GM23248 (cell line): ENCODE data around the gene PCCB. TPM values are rescaled to one million over a fixed set of nuclear protein-coding genes. Genes with fewer than 3 reads are reported as not detected.
A peak's percentile ranks its signal among the peaks of the same experiment; 100 is the strongest.

Source experiments
- DNase-seq: peaks from one replicate; pipeline ENCODE4 v3.0.0-alpha.2; 2015
- H2AFZ ChIP-seq: fragments of 200-600 bp; sonication (generic); 2 replicates; pipeline ENCODE4 v1.6.1; 2016; ENCODE audit warnings: antibody characterized with exemption
- H3F3A ChIP-seq: fragments of 200-600 bp; sonication (generic); 2 replicates; pipeline ENCODE4 v1.6.1; 2016; ENCODE audit warnings: mild to moderate bottlenecking, antibody characterized with exemption, mixed run types; ENCODE audit not compliant: insufficient read depth
- H3K27ac ChIP-seq: fragments of 200-600 bp; sonication (generic); 2 replicates; pipeline ENCODE4 v1.5.1; 2016; ENCODE audit warnings: mild to moderate bottlenecking
- H3K27me3 ChIP-seq: fragments of 200-600 bp; sonication (generic); replicated peaks from 2 replicates; pipeline ENCODE4 v1.6.1; 2016; ENCODE audit warnings: mild to moderate bottlenecking; ENCODE audit not compliant: insufficient read depth
- H3K36me3 ChIP-seq: fragments of 200-600 bp; sonication (generic); 2 replicates; pipeline ENCODE4 v1.6.1; 2016; ENCODE audit warnings: low read depth, mild to moderate bottlenecking
- H3K4me1 ChIP-seq: fragments of 200-600 bp; sonication (generic); 2 replicates; pipeline ENCODE4 v1.6.1; 2016; ENCODE audit warnings: mild to moderate bottlenecking; ENCODE audit not compliant: insufficient read depth
- H3K4me2 ChIP-seq: fragments of 200-600 bp; sonication (generic); one replicate; pipeline ENCODE4 v1.6.1; 2016; ENCODE audit warnings: mild to moderate bottlenecking; ENCODE audit not compliant: unreplicated experiment
- H3K4me3 ChIP-seq: fragments of 200-600 bp; sonication (generic); 2 replicates; pipeline ENCODE4 v1.5.1; 2016; ENCODE audit warnings: mild to moderate bottlenecking
- H3K79me2 ChIP-seq: fragments of 200-600 bp; sonication (generic); 2 replicates; pipeline ENCODE4 v1.6.1; 2016; ENCODE audit warnings: mild to moderate bottlenecking; ENCODE audit not compliant: insufficient read depth
- H3K9ac ChIP-seq: fragments of 200-600 bp; sonication (generic); 2 replicates; pipeline ENCODE4 v1.6.1; 2016; ENCODE audit warnings: mild to moderate bottlenecking
- H3K9me2 ChIP-seq: fragments of 200-600 bp; sonication (generic); 2 replicates; pipeline ENCODE4 v1.6.1; 2016; ENCODE audit warnings: mixed run types, mild to moderate bottlenecking, moderate library complexity; ENCODE audit not compliant: insufficient read depth
- H3K9me3 ChIP-seq: fragments of 200-600 bp; sonication (generic); one replicate; pipeline ENCODE4 v1.6.1; 2017; ENCODE audit warnings: low read depth
- H4K20me1 ChIP-seq: fragments of 200-600 bp; sonication (generic); 2 replicates; pipeline ENCODE4 v1.6.0; 2016; ENCODE audit not compliant: insufficient read depth
- EZH2 ChIP-seq: fragments of 200-600 bp; sonication (generic); IDR thresholded peaks from 2 replicates; pipeline ENCODE4 v1.6.1; 2018; ENCODE audit warnings: antibody characterized with exemption, mild to moderate bottlenecking; ENCODE audit not compliant: insufficient read depth, poor library complexity, severe bottlenecking
- EZH2phosphoT487 ChIP-seq: fragments of 200-600 bp; sonication (generic); IDR thresholded peaks from 2 replicates; pipeline ENCODE4 v1.6.1; 2018; ENCODE audit warnings: antibody characterized with exemption, moderate library complexity, mild to moderate bottlenecking, low read depth; ENCODE audit not compliant: insufficient read depth
- whole genome bisulfite sequencing, 2 experiments: methylation state at CpG; one replicate each; pipeline ENCODE4 v1.1.6; 2015 to 2017; ENCODE audit warnings: low lambda C conversion rate in 2 of 2, low coverage in 1 of 2; ENCODE audit errors: missing lambda C conversion rate in 2 of 2; 5-methylcytosine and 5-hydroxymethylcytosine counted together
- in situ Hi-C: fragments of 300-500 bp; cut with MboI; formaldehyde crosslinking; loops from 2 replicates; pipeline ENCODE4 v1.15.0; 2020
- polyA plus RNA-seq: library from polyadenylated mRNA; unstranded; fragments of >200 nt; fragmentation: Nextera tagmentation; extraction: Ambion mirVana; gene quantifications from 2 replicates; pipeline ENCODE4 v1.2.1, GENCODE V29; 2016
- total RNA-seq: library from RNA; depleted of rRNA; stranded (reverse); fragments of >200 nt; shearing (Covaris generic); gene quantifications from 2 replicates; pipeline ENCODE4 v1.2.3, GENCODE V29; 2014

PCCB gene
- total and polyA plus RNA-seq, 2 experiments from 2014 or later = 35.8 to 38.9 TPM

DNA sequence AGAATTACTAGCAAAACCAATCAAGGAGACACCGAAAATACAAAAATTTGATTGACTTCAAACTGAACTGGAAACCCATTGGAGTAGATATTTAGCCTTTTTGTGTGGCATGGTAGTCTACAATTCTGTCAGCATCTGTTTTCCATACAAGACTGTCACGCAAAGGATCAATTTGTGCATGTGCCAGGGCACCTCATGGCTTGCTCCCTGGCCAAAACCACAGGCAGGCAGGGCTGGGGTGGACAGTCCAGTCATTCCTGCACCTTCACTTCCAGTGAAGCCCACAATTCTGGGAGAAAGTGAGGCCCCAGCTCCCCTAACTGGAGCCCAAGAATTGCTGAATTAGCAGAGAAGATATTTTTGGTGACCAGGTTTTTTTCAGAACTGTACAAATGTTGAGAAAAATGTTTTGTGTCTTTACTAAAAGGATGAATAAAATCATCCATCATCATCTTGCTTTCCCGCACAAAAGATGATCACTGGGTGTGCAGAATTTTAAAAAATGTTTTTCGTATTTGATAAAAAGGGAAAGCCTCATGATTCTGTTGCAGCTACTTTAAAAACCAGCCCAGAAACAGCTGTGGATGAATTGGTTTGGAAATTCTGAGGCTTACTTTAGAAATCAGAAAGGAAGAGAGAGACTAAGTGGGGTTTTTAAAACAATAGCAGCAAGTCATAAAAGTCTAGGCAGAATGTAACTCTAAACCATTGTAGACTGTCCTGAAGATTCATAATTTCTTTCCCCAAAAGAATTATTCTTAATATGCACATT, 86.4 kb downstream of the PCCB start:
- peak overlapping the region; percentile 84 for H3K4me2 ChIP-seq
- no peaks in the 10 kb centered on the region for H4K20me1 ChIP-seq
- H2AFZ ChIP-seq = no peak overlapping the region
- no peaks in the 10 kb centered on the region for H3K9me2 ChIP-seq
- in situ Hi-C loops = no loop called here
- no peaks in the 10 kb centered on the region for H3K79me2 ChIP-seq
- TF ChIP-seq EZH2 = no peak
- TF ChIP-seq EZH2phosphoT487 = no peak
- peak overlapping the region; percentile 95 for H3K27ac ChIP-seq
- no peaks in the 10 kb centered on the region for H3K9me3 ChIP-seq
- 34 to 35% methylated on average over 4 of the region's 4 CpGs for WGBS, 2 experiments
- peak; percentile 88 for DNase-seq
- H3K4me1 ChIP-seq = peaks cover 54% of the 10 kb centered on the region
- H3F3A ChIP-seq = peaks cover 57% of the 10 kb centered on the region
- H3K36me3 ChIP-seq = peaks cover 7% of the 10 kb centered on the region; the same call in 1 of the 2 replicates
- peak overlapping the region; percentile 65 for H3K9ac ChIP-seq
- peak overlapping the region; percentile 47 for H3K4me3 ChIP-seq
- no peaks in the 10 kb centered on the region for H3K27me3 ChIP-seq

DNA sequence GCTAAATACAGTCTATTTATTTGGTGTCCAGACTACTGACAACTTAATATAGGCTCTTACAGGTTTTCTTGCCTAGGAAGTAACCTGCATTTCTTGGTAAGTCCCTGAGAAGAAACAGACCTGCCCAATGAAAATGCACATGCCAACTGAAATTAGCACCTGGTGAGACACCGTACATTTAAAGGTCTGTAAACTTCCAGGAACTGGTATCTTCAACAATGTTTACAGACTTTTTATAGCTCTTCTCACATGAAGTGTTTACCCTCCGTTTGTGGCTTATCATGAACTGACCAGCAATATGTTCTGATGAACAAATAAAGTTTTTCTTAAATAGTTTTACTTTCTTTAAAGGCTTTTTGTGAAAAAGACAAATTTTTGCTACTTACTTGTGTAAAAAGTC, 93.3 kb downstream of the PCCB start:
- Histone ChIP-seq H3K4me3 (no peak overlapping the region), H3K27me3 (no peaks in the 10 kb centered on the region), H4K20me1 (no peaks in the 10 kb centered on the region), H3K9me2 (no peaks in the 10 kb centered on the region), H3K9me3 (no peaks in the 10 kb centered on the region), H3K36me3 (peaks cover 18% of the 10 kb centered on the region; the same call in 1 of the 2 replicates), H3K27ac (peak overlapping the region; percentile 68), H2AFZ (no peak overlapping the region), H3F3A (peaks cover 27% of the 10 kb centered on the region), H3K4me2 (peak overlapping the region; percentile 7), H3K79me2 (no peaks in the 10 kb centered on the region), H3K9ac (0 out of 2 replicates have a peak overlapping the region, but pooled peaks have one; percentile 17), H3K4me1 (peaks cover 25% of the 10 kb centered on the region)
- TF ChIP-seq EZH2phosphoT487 = no peak
- no peak for TF ChIP-seq EZH2
- in situ Hi-C loops = no loop called here
- no peak for DNase-seq
- 95 to 97% methylated on average over 2 of the region's 2 CpGs for WGBS, 2 experiments

DNA sequence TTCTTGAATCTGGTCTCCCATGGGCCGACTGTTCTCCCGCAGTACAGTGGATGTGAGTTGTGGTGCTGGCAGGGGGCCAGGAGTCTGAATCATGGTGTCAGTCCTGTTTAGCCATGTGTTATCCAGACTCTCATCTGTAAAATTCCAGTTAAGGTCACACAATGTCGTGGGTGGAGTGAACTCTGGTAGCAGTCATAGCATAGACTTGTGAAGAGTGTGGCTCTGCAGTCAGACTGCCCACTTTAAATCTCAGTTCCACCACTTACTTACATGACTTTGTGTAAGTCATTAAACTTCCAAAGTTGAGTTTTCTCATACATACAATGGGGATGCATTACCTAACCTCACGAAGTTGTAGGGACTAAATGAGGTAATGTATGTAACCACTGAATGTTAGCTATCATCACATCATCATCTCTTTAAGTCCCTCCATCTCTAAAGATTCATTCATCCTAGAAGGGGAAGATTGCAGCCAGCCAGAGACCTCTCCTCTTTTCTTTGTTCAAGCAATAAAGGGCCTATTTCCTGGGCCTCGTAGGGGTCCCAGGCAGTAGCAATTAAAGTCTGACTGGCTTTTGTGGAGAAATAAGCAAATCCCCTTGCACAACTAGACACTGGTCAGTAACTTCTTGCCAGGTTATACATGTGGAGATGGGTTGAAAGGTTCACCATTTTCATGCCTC, 93.9 kb downstream of the PCCB start:
- no peaks in the 10 kb centered on the region for H3K9me2 ChIP-seq
- no peak overlapping the region for H3K4me3 ChIP-seq
- in situ Hi-C loops = no loop called here
- H3K36me3 ChIP-seq = peaks cover 24% of the 10 kb centered on the region
- H3K27me3 ChIP-seq = no peaks in the 10 kb centered on the region
- H3F3A ChIP-seq = peaks cover 28% of the 10 kb centered on the region
- no peak overlapping the region for H2AFZ ChIP-seq
- peaks cover 25% of the 10 kb centered on the region for H3K4me1 ChIP-seq
- peak overlapping the region; percentile 28 for H3K9ac ChIP-seq
- WGBS, 2 experiments = 11 to 12% methylated on average over 5 of the region's 5 CpGs
- no peaks in the 10 kb centered on the region for H4K20me1 ChIP-seq
- peak overlapping the region; percentile 68 for H3K27ac ChIP-seq
- peak; percentile 97 for DNase-seq
- peak overlapping the region; percentile 38 for H3K4me2 ChIP-seq
- TF ChIP-seq EZH2phosphoT487 = 0 out of 2 replicates have a peak, but pooled peaks have one; percentile 69
- no peak for TF ChIP-seq EZH2
- no peaks in the 10 kb centered on the region for H3K9me3 ChIP-seq
- H3K79me2 ChIP-seq = no peaks in the 10 kb centered on the region

DNA sequence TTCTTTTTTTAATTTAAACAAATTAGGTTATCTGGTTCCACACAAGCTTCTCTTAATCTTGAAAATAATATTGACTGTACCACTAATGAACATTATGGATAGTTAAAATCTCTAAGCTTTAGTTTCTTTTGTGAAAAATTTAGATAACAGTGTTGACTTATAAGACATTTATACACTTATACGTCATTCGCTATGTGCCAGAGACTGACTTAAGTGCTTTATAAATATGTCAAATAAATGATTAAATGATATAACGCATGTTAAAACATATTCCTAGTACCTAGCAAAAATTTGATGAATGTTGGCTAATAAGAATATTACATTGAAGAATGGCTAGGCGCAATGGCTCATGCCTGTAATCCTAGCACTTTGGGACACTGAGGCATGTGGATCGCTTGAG, 96.3 kb downstream of the PCCB start:
- TF ChIP-seq EZH2 (no peak), EZH2phosphoT487 (no peak)
- Histone ChIP-seq H2AFZ (no peak overlapping the region), H3K9me3 (no peaks in the 10 kb centered on the region), H3K36me3 (peaks cover 24% of the 10 kb centered on the region; the same call in 1 of the 2 replicates), H3K79me2 (0 out of 2 replicates have a peak, but pooled peaks cover 4% of the 10 kb centered on the region), H3K4me2 (no peak overlapping the region), H3K27ac (no peak overlapping the region), H3K4me3 (no peak overlapping the region), H3K27me3 (no peaks in the 10 kb centered on the region), H4K20me1 (no peaks in the 10 kb centered on the region), H3F3A (peaks cover 49% of the 10 kb centered on the region), H3K9me2 (no peaks in the 10 kb centered on the region), H3K9ac (no peak overlapping the region), H3K4me1 (peaks cover 48% of the 10 kb centered on the region)
- 96 to 100% methylated on average over 5 of the region's 5 CpGs for WGBS, 2 experiments
- in situ Hi-C loops = no loop called here
- DNase-seq = no peak
